Liver (tissue), 9 donors: ENCODE results near the gene SLC35E3. TPM values are rescaled to one million over a fixed set of nuclear protein-coding genes. Genes with fewer than 3 reads are reported as not detected.
"Not testable (repeated sequence)": the region's sequence is repeated elsewhere in the genome, so short reads cannot be mapped to it uniquely, and the experiment has no call there.

Experiments
- DNase-seq: peaks from one replicate; pipeline ENCODE4 v3.0.0-alpha.2; 2017; ENCODE audit warnings: low spot score
- H3K27ac ChIP-seq, 2 donors: one replicate each; pipeline ENCODE4 v1.7.0; 2013; ENCODE audit warnings: inconsistent platforms in 2 of 2, low read length in 2 of 2, control low read depth in 1 of 2, low read depth in 1 of 2, mild to moderate bottlenecking in 1 of 2
- H3K27me3 ChIP-seq, 4 donors: one replicate each; pipeline versions ENCODE4 v1.6.1 to v1.7.0; 2013; ENCODE audit warnings: low read length in 3 of 4, inconsistent platforms in 1 of 4, mild to moderate bottlenecking in 1 of 4, moderate library complexity in 1 of 4; ENCODE audit not compliant: control insufficient read depth in 4 of 4, insufficient read depth in 4 of 4
- H3K36me3 ChIP-seq, 4 donors: one replicate each; pipeline versions ENCODE4 v1.6.1 to v1.7.0; 2013; ENCODE audit warnings: low read length in 3 of 4, mild to moderate bottlenecking in 3 of 4, low read depth in 1 of 4, moderate library complexity in 1 of 4; ENCODE audit not compliant: control insufficient read depth in 4 of 4, insufficient read depth in 3 of 4
- H3K4me1 ChIP-seq, 4 donors: one replicate each; pipeline versions ENCODE4 v1.6.1 to v1.7.0; 2013; ENCODE audit warnings: low read length in 3 of 4, mild to moderate bottlenecking in 3 of 4, moderate library complexity in 1 of 4; ENCODE audit not compliant: control insufficient read depth in 4 of 4, insufficient read depth in 4 of 4
- H3K4me3 ChIP-seq, 3 donors: one replicate each; pipeline versions ENCODE4 v1.6.1 to v1.7.0; 2013; ENCODE audit warnings: low read length in 3 of 3, control low read depth in 1 of 3, low read depth in 1 of 3, mild to moderate bottlenecking in 1 of 3
- H3K9ac ChIP-seq, 2 donors: one replicate each; pipeline ENCODE4 v1.7.0; 2013; ENCODE audit warnings: low read length in 2 of 2, mild to moderate bottlenecking in 2 of 2, moderate library complexity in 2 of 2, control low read depth in 1 of 2, low read depth in 1 of 2
- H3K9me3 ChIP-seq, 4 donors: one replicate each; pipeline versions ENCODE4 v1.6.1 to v1.7.0; 2013; ENCODE audit warnings: low read length in 3 of 4; ENCODE audit not compliant: control insufficient read depth in 4 of 4
- ATF3 ChIP-seq: IDR thresholded peaks from 2 replicates; pipeline ENCODE4 v1.6.1; 2016; ENCODE audit warnings: antibody characterized with exemption
- FOXA1 ChIP-seq: IDR thresholded peaks from 2 replicates; pipeline ENCODE4 v1.6.1; 2016; ENCODE audit warnings: antibody characterized with exemption
- JUND ChIP-seq, 2 donors: IDR thresholded peaks; 2 replicates each; pipeline ENCODE4 v1.6.1; 2016; ENCODE audit warnings: antibody characterized with exemption in 2 of 2
- MAX ChIP-seq: IDR thresholded peaks from 2 replicates; pipeline ENCODE4 v1.6.1; 2016; ENCODE audit warnings: antibody characterized with exemption
- REST ChIP-seq: IDR thresholded peaks from 2 replicates; pipeline ENCODE4 v1.6.1; 2016; ENCODE audit warnings: antibody characterized with exemption, mild to moderate bottlenecking
- RXRA ChIP-seq, 2 donors: IDR thresholded peaks; 2 replicates each; pipeline ENCODE4 v1.6.1; 2017 to 2018; ENCODE audit warnings: antibody characterized with exemption in 2 of 2, mild to moderate bottlenecking in 1 of 2
- TAF1 ChIP-seq: conservative IDR thresholded peaks from 2 replicates; pipeline ENCODE4 v1.6.1; 2016; ENCODE audit warnings: antibody characterized with exemption, mild to moderate bottlenecking
- YY1 ChIP-seq: IDR thresholded peaks from 2 replicates; pipeline ENCODE4 v1.6.1; 2016; ENCODE audit warnings: antibody characterized with exemption, mild to moderate bottlenecking
- ZBTB33 ChIP-seq: IDR thresholded peaks from 2 replicates; pipeline ENCODE4 v1.6.1; 2016; ENCODE audit warnings: antibody characterized with exemption
- WGBS: extraction: QIAGEN DNeasy Blood & Tissue Kit; methylation state at CpG from one replicate; pipeline ENCODE4 v1.1.7; 2013; 5-methylcytosine and 5-hydroxymethylcytosine counted together
- polyA plus RNA-seq, 2 donors: library from polyadenylated mRNA; stranded (reverse) in 1 of 2; unstranded in 1 of 2; fragments of 200-250 nt in 1 of 2; fragments of >200 nt in 1 of 2; fragmentation: Nextera tagmentation in 1 of 2; extraction: Ambion mirVana in 1 of 2; gene quantifications; one replicate each; pipeline versions ENCODE4 v1.2.1 to v1.2.3, GENCODE V29; 2013 to 2015
- total RNA-seq, 2 donors: library from RNA; depleted of rRNA; stranded (reverse); fragments of >200 nt; gene quantifications; one replicate each; pipeline ENCODE4 v1.2.3, GENCODE V29; 2014
- donor health status: healthy.
- donor health status: healthy.
- donor health status: healthy.
- donor health status: healthy.
- donor health status: healthy.

SLC35E3 gene
- total and polyA plus RNA-seq, 4 donors, result 2.1 to 6.0 (median 4.6) TPM

GRCh38 chr12:68798882-68799234, 52.9 kb downstream of the SLC35E3 start (continued):
- TF ChIP-seq REST, result no peak
- no peak for TF ChIP-seq ZBTB33
- TF ChIP-seq FOXA1, result no peak
- TF ChIP-seq JUND (IDR thresholded peaks at IDR 0.05), result no peak
- no peak for TF ChIP-seq ATF3
- TF ChIP-seq RXRA (IDR thresholded peaks at IDR 0.05), result no peak
- TF ChIP-seq TAF1, result no peak

GRCh38 chr12:68800294-68800693, 54.3 kb downstream of the SLC35E3 start:
- no peak for DNase-seq
- no peaks in the 10 kb centered on the region for H3K27me3 ChIP-seq
- 87% methylated on average over 5 of the region's 5 CpGs for WGBS
- H3K27ac ChIP-seq, result no peak overlapping the region
- H3K4me1 ChIP-seq, result peaks cover 0 to 11% (median 2%) of the 10 kb centered on the region in 4 donors
- H3K4me3 ChIP-seq, result no peak overlapping the region
- H3K9me3 ChIP-seq, result no peaks in the 10 kb centered on the region
- TF ChIP-seq YY1 (no peak), MAX (no peak)
- H3K9ac ChIP-seq, result no peak overlapping the region
- no peaks in the 10 kb centered on the region for H3K36me3 ChIP-seq

- H3K27ac ChIP-seq, H3K9me3 ChIP-seq: not testable (repeated sequence)
- 97% methylated on average over 7 of the region's 7 CpGs for WGBS
Measured at GRCh38 chr12:68801124-68801523, 55.1 kb downstream of the SLC35E3 start.

GRCh38 chr12:68802372-68802745, 56.4 kb downstream of the SLC35E3 start:
- H3K36me3 ChIP-seq, H3K9me3 ChIP-seq, DNase-seq, H3K27me3 ChIP-seq, H3K4me3 ChIP-seq, H3K9ac ChIP-seq, H3K27ac ChIP-seq: not testable (repeated sequence)
- WGBS, result 88% methylated on average over 2 of the region's 2 CpGs
- peaks cover 0 to 11% (median 2%) of the 10 kb centered on the region in 4 donors for H3K4me1 ChIP-seq

More at GRCh38 chr12:68801124-68801523, 55.1 kb downstream of the SLC35E3 start:
- H3K36me3 ChIP-seq, DNase-seq, H3K4me3 ChIP-seq, H3K9ac ChIP-seq, H3K27me3 ChIP-seq: not testable (repeated sequence)
- H3K4me1 ChIP-seq, result peaks cover 0 to 11% (median 2%) of the 10 kb centered on the region in 4 donors

- H3K4me3 ChIP-seq, H3K27ac ChIP-seq, H3K9ac ChIP-seq, H3K27me3 ChIP-seq, H3K36me3 ChIP-seq, DNase-seq, H3K9me3 ChIP-seq: not testable (repeated sequence)
- H3K4me1 ChIP-seq, result peaks cover 0 to 11% (median 2%) of the 10 kb centered on the region in 4 donors
- WGBS, result 92% methylated on average over 19 of the region's 19 CpGs
Measured at GRCh38 chr12:68802911-68803651, 57.1 kb downstream of the SLC35E3 start.
